GM12878 (cell line): ENCODE measurements around the gene ZNF785. TPM values are rescaled to one million over a fixed set of nuclear protein-coding genes. Genes with fewer than 3 reads are reported as not detected.

Experiments used
- ATF7 ChIP-seq: fragments of 450-650 bp; IDR thresholded peaks from 2 replicates; pipeline ENCODE4 v1.6.1; 2016; ENCODE audit warnings: low read depth, mild to moderate bottlenecking
- BCLAF1 ChIP-seq: fragments of 450-650 bp; IDR thresholded peaks from 2 replicates; pipeline ENCODE4 v1.6.1; 2017; ENCODE audit warnings: antibody characterized with exemption, mild to moderate bottlenecking, moderate library complexity
- BRCA1 ChIP-seq: IDR thresholded peaks from 2 replicates; pipeline ENCODE4 v1.6.1; 2011; ENCODE audit warnings: low read depth, low read length, improper control_type of control experiment
- CREB1 ChIP-seq: IDR thresholded peaks from 2 replicates; pipeline ENCODE4 v1.6.1; 2012; ENCODE audit warnings: low read depth, mild to moderate bottlenecking, inconsistent platforms
- ELK1 ChIP-seq: IDR thresholded peaks from 2 replicates; pipeline ENCODE4 v1.6.1; 2012; ENCODE audit warnings: low read depth, low read length, improper control_type of control experiment
- RBBP5 ChIP-seq: fragments of 200-600 bp; sonication (generic); conservative IDR thresholded peaks from 2 replicates; pipeline ENCODE4 v1.6.1; 2016
- RFX5 ChIP-seq: IDR thresholded peaks from 2 replicates; pipeline ENCODE4 v1.6.1; 2011; ENCODE audit warnings: low read depth, low read length, improper control_type of control experiment
- RUNX3 ChIP-seq: IDR thresholded peaks from 2 replicates; pipeline ENCODE4 v1.6.1; 2012; ENCODE audit warnings: low read length, inconsistent platforms
- SIX5 ChIP-seq: IDR thresholded peaks from 2 replicates; pipeline ENCODE4 v1.6.1; 2011; ENCODE audit warnings: mild to moderate bottlenecking, low read depth, low read length, moderate library complexity; ENCODE audit not compliant: severe bottlenecking
- SKIL ChIP-seq: fragments of 450-650 bp; IDR thresholded peaks from 2 replicates; pipeline ENCODE4 v1.6.1; 2017; ENCODE audit warnings: mild to moderate bottlenecking, low read depth, inconsistent platforms; ENCODE audit not compliant: poor library complexity, severe bottlenecking
- SMAD1 ChIP-seq: fragments of 450-650 bp; IDR thresholded peaks from 2 replicates; pipeline ENCODE4 v1.6.1; 2018; ENCODE audit warnings: mild to moderate bottlenecking, low read depth; ENCODE audit not compliant: partially characterized antibody
- SREBF2 ChIP-seq: IDR thresholded peaks from 2 replicates; pipeline ENCODE4 v1.6.1; 2012; ENCODE audit warnings: mild to moderate bottlenecking, low read length
- STAT3 ChIP-seq: IDR thresholded peaks from 2 replicates; pipeline ENCODE4 v1.6.1; 2011; ENCODE audit warnings: low read depth, low read length, improper control_type of control experiment
- TBL1XR1 ChIP-seq: IDR thresholded peaks from 2 replicates; pipeline ENCODE4 v1.6.1; 2012; ENCODE audit warnings: low read depth, low read length, improper control_type of control experiment
- USF1 ChIP-seq: IDR thresholded peaks from 2 replicates; pipeline ENCODE4 v1.6.1; 2011; ENCODE audit warnings: borderline replicate concordance, low read depth, mild to moderate bottlenecking, moderate library complexity, mixed read lengths, low read length; ENCODE audit not compliant: insufficient read depth; ENCODE audit errors: extremely low read length
- WRNIP1 ChIP-seq: IDR thresholded peaks from 2 replicates; pipeline ENCODE4 v1.6.1; 2011; ENCODE audit warnings: low read depth, low read length, improper control_type of control experiment, borderline replicate concordance
- ZNF592 ChIP-seq: fragments of 450-650 bp; IDR thresholded peaks from 2 replicates; pipeline ENCODE4 v1.6.1; 2017; ENCODE audit warnings: mild to moderate bottlenecking, moderate library complexity
- ZNF622 ChIP-seq: fragments of 450-650 bp; IDR thresholded peaks from 2 replicates; pipeline ENCODE4 v1.6.1; 2017; ENCODE audit warnings: mild to moderate bottlenecking, inconsistent platforms
- polyA plus RNA-seq, 11 experiments: library from polyadenylated mRNA; depleted of rRNA in 4 of 11; unstranded in 6 of 11; stranded (reverse) in 5 of 11; fragments of >200 nt; fragmentation: Nextera tagmentation in 4 of 11; fragmentation: Illumina TruSeq in 1 of 11; extraction: Ambion mirVana in 4 of 11; extraction: Trizol in 1 of 11; gene quantifications; 1 replicate in 1 of 11; 2 replicates in 10 of 11; pipeline versions ENCODE4 v1.2.1 to v1.2.3, GENCODE V29; 2011 to 2016; ENCODE audit warnings: inconsistent platforms in 2 of 11, missing spikeins in 2 of 11, low read depth in 1 of 11
- total RNA-seq, 4 experiments: library from RNA; depleted of rRNA in 3 of 4; stranded (reverse); fragments of >200 nt in 3 of 4; fragmentation: Illumina TruSeq in 1 of 4; extraction: Trizol in 1 of 4; gene quantifications; 2 replicates each; pipeline versions ENCODE4 v1.2.1 to v1.2.3, GENCODE V29; 2013 to 2021

Gene ZNF785
- total and polyA plus RNA-seq, 10 of the 15 experiments (the other 5 are each of a cell fraction or from before 2014, with no cell fraction given): 0.87 to 11.5 (median 7.5) TPM

GRCh38 chr16:30571445-30572322 lies 13.8 kb downstream of the ZNF785 start, which contains the start of gene ZNF688 (continued):
- peak; percentile 13; the same call in 1 of the 2 replicates for TF ChIP-seq BCLAF1
- peak; percentile 75 for TF ChIP-seq SKIL
- TF ChIP-seq TBL1XR1: 0 out of 2 replicates have a peak, but pooled peaks have one; percentile 17
- TF ChIP-seq STAT3: no peak
- no peak for TF ChIP-seq WRNIP1
- peak; percentile 64; the same call in 1 of the 2 replicates for TF ChIP-seq ATF7
- peak; percentile 84 for TF ChIP-seq SIX5
- no peak for TF ChIP-seq BRCA1
- no peak for TF ChIP-seq USF1
- TF ChIP-seq SREBF2: no peak
- peak; percentile 92 for TF ChIP-seq CREB1
- TF ChIP-seq RFX5: no peak
- TF ChIP-seq ZNF592: peak; percentile 10; the same call in 1 of the 2 replicates
- TF ChIP-seq SMAD1: peak; percentile 53
- 0 out of 2 replicates have a peak, but pooled peaks have one; percentile 29 for TF ChIP-seq ELK1
- TF ChIP-seq RUNX3: peak; percentile 76; the same call in 1 of the 2 replicates
- no peak for TF ChIP-seq RBBP5
- no peak for TF ChIP-seq ZNF622
